Hematopoietic multipotent progenitor cell treated with erythropoietin and hydrocortisone succinate and interleukin-3 and kit ligand, for 8 days (in vitro differentiated cells): Measurements from ENCODE around the gene FBXL4.
A peak's percentile ranks its signal among the peaks of the same experiment; 100 is the strongest.
"Not testable (repeated sequence)": the region's sequence is repeated elsewhere in the genome, so short reads cannot be mapped to it uniquely, and the experiment has no call there.

ENCODE experiments used
- DNase-seq: peaks from one replicate; pipeline ENCODE4 v3.0.0-alpha.2; 2015

Gene FBXL4

DNA sequence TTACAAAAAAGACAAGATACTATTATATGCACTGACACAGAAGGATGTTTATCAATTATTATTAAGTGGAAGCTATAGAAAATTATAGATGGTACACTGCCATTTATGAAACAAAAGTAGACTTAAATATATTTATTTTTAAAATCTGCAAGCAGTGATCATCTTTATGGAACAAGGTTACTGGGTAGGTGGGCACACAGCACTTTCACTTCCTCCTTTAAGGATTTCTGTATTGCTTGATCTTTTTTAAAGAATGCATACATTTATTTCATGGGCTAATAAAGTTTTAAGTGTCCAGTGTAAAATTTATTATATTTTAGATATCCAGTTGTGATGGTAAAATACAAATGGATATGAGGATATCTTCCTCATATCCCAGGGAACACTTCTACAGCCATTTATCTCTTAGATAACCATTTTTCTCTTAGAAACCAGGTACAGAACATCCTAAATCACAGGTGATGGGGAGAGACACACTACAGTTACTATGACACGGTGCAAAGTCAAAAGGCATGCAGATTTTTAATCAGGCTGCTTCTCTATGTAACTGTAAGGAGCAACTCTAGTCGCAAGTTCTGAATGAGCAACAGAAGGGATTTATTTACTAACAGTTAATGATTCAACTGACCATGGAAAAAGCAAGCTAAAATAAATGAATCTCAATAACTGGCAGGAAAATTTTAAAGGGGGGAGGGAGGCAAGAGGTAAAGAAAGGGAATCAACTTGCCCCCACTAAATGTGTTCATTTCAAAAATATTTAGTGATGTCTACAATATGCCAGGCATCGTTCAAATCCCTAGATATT, 2.2 kb downstream of the FBXL4 start:
- DNase-seq = no peak

DNA sequence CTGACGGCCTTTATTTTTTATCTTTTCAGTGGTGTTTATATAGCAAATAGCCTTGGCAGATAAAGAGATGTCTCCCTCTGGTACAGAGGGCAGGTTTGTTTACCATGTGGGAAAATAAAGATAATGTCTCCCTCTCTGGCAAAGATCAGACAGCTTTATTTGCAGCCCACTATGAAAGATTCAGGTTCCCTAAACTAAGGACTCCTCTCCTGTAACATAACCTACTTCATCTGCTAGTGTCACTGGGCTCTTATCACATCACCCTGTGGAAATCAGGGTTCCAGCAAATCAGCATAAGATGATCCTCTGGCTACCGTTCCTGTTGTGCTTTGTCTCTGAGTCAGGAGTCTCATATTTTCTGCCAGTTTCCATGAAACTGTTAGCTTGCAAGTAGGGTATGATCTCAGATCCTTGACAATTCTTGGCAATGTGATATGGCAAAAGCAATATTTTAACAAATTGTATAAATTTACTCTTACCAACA, 3.1 kb downstream of the FBXL4 start:
- peak; percentile 16 for DNase-seq

DNA sequence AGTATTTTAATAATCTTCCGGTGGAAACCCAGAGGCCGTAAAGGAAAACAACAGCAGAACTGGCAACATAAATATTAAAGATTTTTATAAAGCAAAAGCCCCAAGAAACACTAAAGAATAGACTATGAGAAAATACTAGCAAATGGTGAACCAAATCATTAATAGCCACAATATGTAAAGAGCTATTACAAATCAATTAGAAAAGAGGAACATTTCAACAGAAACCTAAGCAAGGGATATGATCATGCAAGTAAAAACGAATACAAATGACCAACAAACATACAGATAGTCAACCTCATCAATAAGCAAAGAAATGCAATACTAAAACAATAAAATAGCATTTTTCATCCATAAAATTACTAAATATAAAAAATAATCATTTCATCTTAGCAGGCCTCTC, 3.6 kb downstream of the FBXL4 start:
- no peak for DNase-seq

DNA sequence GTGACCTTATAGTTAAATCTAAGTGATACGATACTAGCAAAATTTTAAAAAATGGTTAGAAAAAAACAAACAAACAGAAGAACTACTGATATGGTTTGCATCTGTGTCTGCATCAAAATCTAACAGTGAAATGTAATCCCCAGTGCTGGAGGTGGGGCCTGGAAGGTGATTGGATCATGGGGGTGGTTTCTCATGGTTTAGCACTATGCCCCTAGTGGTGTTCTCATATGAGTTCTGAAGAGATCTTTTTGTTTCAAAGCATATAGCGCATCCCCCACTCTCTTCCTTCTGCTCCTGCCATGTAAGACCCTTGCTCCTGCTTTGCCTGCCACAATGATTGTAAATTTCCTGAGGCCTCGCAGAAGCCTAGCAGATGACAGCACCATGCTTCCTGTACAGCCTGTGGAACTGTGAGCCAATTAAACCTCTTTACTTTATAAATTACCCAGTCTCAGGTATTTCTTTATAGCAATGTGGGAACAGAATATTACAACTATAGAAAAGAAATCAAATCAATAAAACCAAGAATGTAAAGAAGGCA, 5.4 kb downstream of the FBXL4 start:
- DNase-seq = peak; percentile 35

DNA sequence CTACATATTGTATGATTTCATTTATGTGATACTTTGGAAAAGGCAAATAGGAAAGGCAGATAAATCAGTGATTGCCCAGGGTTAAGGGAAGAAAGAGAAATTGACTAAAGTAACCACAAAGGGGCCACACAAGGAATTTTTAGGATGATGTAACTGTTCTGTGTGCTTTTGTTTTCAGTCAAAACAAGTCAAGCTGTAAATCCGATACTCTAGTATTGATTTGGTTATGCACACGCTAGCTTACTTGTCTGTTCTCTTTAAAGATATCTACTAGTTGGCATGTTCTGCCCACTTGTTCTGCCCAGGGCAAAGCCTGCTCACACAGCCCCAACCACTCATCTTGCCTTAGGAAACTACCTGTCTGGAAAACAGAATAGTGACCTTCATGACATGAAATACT, 6.4 kb downstream of the FBXL4 start:
- DNase-seq = no peak

DNA sequence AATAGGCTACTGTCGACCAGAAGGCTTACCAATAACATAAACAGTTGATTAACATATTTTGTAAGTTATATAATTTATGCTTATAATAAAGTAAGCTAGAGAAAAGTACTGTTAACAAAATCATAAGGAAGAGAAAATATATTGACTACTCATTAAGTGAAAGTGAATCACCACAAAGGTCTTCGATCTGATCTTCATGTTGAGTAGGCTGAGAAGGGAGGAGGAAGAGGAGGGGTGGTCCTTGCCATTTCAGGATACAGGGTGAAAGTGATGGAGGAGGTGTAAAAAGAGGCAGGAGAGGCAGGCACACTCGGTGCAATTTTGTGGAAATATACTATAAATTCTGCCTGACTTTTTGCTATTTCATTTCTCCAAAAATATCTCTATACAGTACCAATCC, 10.4 kb downstream of the FBXL4 start:
- no peak for DNase-seq

DNA sequence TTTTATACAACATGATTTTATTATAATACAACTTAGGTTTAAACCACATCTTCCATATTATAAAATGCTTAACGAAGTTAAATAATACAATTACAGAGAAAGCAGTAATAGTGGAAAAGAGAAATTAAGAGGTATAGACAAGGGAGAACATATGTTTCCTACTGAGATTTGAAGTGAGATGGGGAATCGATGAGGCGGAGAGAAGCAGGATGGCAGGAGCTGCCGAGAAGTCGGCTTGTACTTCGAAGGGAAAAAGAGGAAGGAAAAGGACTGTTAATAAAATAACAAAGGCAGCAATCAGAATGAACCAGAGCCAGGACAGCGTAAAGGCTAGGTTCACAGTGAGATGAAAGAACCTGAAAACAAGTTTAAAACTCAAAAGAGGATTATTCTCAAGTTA, 15.4 kb downstream of the FBXL4 start:
- no peak for DNase-seq

DNA sequence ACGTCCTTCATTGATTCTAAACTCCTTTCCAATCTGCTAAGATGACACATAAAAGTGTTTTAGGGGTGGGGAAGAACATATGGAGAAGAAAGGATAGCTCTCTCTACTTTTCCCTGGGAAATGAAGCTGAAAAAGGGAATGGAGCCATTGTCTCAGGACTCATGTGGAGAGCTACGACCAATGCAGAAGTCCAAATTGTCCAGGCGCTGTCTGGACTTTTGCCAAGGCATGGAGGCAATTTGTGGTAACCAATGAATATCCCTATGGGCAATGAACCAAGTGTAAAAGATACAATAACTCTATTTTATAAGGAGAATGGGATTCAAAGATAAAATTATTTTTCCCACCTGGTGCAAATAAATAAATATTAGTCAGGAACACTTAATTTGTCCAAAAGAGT, 16.1 kb downstream of the FBXL4 start:
- no peak for DNase-seq

DNA sequence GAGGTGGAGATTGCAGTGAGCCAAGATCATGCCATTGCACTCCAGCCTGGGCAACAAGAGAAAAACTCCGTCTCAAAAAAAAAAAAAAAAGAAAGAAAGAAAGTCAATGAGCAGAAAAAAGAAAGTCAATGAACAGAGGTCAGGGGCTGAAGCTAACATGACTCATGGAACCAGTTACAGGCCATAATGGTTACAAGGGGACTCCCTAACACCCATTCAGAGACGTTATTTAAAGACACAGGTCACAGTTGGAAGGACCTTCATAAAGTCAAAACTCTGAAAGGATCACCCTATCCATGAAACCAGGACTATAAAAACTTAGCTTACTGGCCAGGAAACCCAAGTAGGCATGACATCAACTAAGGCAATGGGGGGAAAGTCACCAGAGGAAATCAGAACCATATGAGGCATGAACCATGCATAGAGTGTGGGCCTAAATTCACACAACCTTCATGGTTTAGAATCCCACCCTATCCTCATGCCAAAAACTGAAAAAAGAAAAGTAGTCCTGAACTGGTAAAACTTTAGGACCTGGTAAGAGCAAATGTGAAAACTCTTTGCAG, 18.2 kb downstream of the FBXL4 start:
- DNase-seq = no peak

DNA sequence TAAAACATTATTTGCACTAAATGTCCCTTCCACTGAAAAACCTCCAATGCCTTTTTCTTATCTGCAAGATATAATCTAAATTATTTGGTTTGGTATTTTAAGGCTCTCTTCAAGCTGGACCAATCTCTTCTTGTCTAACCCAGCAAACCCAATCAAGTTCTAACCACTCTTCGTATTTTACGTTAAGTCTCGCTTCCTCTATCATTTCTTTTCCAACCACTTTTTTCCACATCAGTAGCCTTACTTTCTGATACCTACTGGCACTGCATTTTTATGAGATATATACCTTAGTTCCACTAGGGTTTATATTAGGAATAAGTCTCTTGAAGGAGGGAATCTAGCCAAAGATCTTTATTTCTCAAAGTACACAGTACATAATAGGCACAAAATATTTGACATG, 19.1 kb downstream of the FBXL4 start:
- no peak for DNase-seq

DNA sequence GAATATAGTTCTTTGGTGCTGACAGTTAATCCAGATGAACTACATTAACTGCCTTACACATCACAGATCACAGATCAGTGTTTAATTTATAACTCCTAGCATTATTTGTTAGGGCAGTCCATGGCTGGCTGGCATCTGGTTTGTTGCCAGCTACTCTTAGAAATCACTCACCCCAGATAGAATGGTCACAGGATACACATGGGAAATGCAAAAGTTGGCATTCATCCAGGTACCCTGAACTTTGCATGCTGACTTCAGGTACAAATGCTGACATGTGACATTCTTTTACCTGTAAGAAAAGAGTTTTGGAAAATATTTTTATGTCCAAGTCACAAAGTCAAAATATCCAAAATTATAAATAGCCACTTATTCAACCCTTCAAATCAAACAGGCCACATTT, 20.2 kb downstream of the FBXL4 start:
- peak; percentile 12 for DNase-seq

DNA sequence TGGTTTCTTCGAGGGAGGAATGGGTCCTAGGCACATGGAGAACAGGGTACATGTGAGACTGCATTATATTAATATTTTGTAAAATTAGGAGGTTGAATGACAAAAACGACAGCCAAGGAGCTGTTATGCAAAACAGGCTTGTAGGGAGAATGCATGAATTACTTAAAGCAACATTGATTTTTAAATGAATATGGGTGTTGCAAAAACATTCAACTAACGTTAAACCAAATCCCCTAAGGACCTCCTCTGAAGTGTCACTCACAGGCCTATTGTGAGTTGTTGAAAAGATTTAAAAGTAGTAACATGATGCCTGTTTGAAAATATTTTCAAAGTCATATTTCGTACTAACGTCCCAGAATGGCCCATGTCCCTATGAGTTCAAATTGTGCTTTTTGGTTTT, 21.9 kb downstream of the FBXL4 start:
- no peak for DNase-seq

DNA sequence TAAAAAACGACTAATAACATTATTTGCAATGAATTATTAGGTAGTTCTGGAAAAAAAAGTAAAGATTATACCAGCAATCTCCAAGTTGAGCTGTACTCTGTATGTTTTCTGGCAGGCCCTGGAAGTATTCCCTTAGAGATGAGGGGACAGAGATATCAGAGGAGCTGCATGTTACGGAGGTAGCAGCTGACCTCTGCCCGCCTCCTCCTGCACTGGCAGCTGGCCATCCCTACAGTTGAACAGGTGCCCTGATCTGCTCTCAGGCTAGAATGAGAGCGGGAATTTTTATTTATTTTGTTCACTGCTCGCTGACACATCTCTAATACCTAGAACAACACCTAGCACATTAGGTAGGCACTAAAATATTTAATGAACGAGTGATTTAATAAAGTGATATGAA, 23.1 kb downstream of the FBXL4 start:
- DNase-seq = no peak

DNA sequence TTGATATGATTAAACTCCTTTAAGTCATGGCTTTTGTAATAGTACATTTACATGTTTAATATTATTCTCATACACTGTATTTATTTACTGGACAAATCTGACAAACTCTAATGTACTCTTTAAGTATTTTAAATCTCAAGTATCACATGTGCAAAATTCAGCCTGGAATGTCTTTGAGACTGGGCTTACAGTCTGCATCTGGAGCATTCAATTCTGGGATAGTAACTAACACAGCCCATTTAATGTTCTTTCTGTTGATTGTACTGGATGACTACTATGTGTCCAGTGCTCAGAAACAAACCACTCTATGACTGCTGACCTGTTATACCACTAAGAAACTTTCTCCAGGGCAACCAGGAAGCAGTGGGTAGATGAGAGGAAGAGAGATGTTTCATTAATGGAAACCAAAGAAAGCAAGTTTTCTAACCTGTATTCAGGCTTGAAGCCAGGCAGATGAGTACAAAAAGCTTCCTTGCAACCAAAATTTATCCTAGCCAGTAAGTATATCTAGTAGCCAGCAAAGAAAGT, 26.8 kb downstream of the FBXL4 start:
- no peak for DNase-seq

DNA sequence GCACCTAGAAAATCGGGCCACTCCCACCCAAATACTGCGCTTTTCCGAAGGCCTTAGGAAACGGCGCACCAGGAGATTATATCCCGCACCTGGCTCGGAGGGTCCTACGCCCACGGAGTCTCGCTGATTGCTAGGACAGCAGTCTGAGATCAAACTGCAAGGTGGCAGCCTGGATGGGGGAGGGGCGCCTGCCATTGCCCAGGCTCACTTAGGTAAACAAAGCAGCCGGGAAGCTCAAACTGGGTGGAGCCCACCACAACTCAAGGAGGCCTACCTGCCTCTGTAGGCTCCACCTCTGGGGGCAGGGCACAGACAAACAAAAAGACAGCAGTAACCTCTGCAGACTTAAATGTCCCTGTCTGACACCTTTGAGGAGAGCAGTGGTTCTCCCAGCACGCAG, 36.8 kb downstream of the FBXL4 start:
- DNase-seq = not testable (repeated sequence)

DNA sequence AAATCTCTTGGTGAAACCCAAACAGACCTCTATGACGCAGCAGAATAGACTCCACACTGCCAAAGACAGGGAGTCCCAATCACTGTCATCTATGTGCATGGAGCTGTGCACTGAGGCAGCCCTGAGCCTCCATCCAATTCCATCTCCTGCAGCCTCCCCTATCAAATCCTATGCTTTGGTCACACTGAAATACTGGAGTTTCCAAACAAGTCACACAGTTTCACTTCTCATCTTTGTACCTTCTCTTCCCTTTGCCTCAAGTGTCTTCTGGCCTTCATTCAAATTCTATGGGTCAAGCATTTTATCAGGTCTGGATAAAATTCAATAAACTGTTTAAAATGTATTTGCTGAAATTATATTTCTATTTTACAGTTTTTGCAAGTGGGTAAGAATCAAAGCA, 38.5 kb downstream of the FBXL4 start:
- DNase-seq = no peak

DNA sequence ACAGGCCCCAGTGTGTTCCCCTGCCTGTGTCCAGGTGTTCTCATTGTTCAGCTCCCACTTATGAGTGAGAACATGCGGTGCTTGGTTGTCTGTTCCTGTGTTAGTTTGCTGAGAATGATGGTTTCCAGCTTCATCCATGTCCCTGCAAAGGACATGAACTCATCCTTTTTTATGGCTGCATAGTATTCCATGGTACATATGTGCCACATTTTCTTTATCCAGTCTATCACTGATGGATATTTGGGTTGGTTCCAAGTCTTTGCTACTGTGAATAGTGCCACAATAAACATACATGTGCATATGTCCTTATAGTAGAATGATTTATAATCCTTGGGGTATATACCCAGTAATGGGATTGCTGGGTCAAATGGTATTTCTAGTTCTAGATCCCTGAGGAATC, 41.4 kb downstream of the FBXL4 start:
- not testable (repeated sequence) for DNase-seq

DNA sequence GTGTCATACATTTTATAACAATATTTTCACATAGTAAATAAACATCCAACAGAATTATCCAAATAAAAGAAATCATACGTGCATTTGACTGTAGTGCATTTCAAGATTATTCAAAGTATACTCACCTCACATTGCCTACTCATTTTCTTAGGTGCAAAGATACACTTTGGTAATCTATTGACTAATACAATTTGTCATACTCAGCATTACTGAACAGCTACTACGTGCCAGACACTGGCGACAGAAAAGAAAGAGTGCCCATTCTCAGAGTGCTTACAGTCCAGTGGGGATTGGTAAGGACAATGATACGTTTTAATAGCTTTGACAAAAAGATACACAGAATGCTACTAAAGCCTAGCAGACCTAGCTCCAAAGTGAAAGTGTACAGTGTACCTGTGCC, 42.0 kb downstream of the FBXL4 start:
- DNase-seq = no peak

DNA sequence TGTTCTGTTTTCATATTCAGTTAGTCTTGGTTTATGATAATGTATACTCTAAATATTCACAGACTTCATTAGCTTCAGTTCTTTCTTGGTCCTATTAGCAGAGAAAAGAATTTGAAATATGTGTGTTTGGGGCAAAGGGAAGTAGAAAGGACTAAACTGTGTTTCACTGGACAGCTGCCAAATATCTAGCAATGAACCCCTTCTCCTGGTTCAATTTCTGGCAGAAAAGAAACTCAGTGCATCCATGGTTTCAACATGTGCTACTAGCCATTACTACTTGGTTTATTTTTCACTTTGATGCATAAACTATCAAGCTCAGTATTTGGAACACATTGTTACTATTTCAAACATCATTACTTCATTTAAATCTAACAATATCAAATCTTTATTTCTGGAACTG, 43.6 kb downstream of the FBXL4 start:
- no peak for DNase-seq

DNA sequence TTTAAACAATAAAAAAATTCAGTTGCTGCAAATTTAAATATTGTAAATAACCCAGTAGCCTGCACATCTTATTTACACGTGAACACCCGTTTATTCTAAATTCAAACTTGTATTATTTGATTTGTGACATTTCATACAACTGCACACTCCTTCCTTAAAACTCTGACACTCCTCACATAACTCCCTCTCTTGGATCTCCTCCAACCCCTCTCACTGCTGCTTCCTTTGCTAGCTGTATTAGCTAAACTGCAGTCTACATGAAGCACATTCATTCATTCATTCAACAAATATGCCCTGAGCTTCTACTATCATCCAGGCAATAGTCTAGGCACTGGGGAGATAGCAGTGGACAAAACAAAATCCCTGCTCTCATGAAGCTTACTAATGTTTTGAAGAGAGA, 47.0 kb downstream of the FBXL4 start:
- DNase-seq = no peak

DNA sequence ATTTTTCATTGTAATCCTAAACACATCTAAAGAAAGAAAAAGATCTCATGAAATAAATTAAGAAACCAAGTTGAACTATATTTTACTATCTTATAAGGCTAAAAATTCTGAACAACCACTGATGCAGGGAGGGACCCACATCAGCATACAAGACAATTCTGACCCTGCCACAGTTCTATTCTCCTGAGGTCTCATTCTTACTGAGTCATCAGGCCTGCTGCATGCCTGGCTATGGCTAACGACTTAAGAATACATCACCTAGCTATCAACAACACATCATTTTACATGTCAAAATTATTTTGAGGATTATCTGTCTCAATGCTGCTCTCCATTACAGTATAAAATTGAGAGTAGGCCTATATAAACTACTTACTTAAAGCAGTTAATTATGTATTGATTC, 52.9 kb downstream of the FBXL4 start:
- no peak for DNase-seq

DNA sequence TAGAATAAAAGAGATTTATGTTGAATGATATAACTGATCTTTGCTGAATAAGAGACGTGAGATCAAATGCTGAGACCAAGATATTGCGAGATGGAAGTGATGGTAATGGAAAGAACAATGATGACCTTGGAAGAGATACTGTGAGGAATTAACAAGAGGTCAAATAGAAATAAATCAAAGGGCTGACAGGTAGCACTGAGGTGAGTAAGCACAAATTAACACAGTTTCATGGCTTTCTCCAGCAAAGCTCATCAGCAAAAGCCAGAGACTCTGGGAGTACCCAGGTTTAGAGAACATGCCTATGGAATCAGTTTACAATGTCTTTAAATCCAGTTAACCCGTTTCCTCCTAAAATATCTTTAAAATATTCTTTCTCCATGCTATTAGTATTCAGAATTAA, 60.1 kb downstream of the FBXL4 start:
- no peak for DNase-seq

DNA sequence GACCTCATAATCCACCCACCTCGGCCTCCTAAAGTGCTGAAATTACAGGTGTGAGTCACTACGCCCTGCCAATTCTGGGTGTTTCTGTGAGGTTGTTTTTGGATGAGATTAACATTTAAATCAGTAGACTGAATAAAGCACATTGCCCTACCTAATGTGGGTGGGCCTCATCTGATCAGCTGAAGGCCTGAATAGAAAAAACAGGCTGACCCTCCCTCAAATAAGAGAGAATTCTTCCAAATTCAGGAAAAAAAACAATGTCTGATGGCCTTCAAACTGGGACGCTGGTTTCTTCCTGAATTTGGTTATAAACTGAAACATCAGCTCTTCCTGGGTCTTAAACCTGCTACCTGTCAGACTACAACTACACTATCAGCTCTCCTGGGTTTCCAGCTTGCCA, 62.4 kb downstream of the FBXL4 start:
- no peak for DNase-seq

DNA sequence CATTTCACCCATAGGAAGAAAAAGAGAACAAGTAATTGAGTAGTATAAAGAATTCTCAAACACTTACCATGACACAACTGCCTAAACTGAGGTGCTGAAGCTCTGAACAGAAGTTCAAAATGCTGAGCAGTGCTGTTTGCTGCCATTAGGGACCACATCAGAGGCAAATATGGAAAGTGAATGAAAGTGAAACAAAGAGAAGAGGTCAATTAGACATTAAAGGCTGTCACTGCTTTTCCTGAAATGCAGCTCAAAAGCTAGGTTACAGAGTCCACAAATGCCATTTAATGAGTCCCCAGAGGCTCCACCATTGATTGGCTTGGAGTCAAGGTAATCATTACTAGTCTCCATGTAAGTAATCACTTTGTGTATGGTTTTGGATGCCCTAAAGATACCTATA, 67.3 kb downstream of the FBXL4 start:
- DNase-seq = no peak
